PFSK-1 (cell line): Measurements from ENCODE around the gene TRPT1.

ENCODE experiments used
- FOXP2 ChIP-seq: optimal IDR thresholded peaks from 2 replicates; pipeline ENCODE3; 2011; ENCODE audit warnings: borderline replicate concordance, control low read depth, inconsistent platforms; ENCODE audit not compliant: insufficient read depth; ENCODE audit errors: extremely low read length, extremely low read depth
- POLR2AphosphoS5 ChIP-seq: IDR thresholded peaks from 2 replicates; pipeline ENCODE4 v1.6.1; 2012; ENCODE audit warnings: low read depth, mild to moderate bottlenecking, control low read depth, low read length, moderate library complexity
- SIN3A ChIP-seq: IDR thresholded peaks from 2 replicates; pipeline ENCODE4 v1.6.1; 2012; ENCODE audit warnings: mild to moderate bottlenecking, low read length, moderate library complexity, borderline replicate concordance; ENCODE audit not compliant: insufficient read depth
- TAF1 ChIP-seq: IDR thresholded peaks from 2 replicates; pipeline ENCODE4 v1.6.1; 2012; ENCODE audit warnings: low read length, control low read depth, borderline replicate concordance; ENCODE audit not compliant: insufficient read depth
- TF ChIP-seq, protein P1 (sequence below), 2 experiments: IDR thresholded peaks; 2 replicates each; pipeline versions ENCODE4 v1.6.1 to v1.8.0; 2011 to 2012; ENCODE audit warnings: low read depth in 2 of 2, low read length in 2 of 2, control low read depth in 1 of 2, inconsistent platforms in 1 of 2, mild to moderate bottlenecking in 1 of 2, moderate library complexity in 1 of 2; ENCODE audit not compliant: insufficient read depth in 1 of 2

TRPT1 gene

DNA sequence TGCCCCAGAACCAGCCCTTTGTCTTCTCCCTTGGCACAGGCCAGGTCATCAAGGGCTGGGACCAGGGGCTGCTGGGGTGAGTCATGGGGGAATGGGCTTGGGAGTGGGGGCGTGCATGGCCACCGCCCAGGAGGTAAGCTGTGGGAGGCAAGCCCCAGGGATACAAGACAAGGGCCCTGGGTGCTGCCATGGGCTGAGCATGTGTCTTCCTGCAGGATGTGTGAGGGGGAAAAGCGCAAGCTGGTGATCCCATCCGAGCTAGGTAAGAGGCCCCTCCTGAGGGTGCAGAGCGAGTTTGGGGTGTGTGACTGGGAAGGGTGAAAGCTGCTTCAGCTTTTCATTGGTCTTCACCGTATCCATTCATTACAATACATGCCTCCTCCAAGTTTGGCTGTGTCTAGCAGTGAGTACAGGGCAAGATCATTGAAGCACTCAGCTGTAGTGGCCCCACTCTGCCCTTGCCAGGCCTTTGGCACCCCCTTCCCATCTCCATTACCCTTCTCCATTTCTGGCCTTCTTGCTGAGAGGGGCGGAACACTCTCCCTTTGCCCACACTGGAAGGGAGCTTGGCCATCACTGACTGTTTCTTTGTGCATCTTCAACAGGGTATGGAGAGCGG is 17.4 kb upstream of the TRPT1 start:
- TF ChIP-seq POLR2AphosphoS5: peak; percentile 64
- TF ChIP-seq, protein P1, sequence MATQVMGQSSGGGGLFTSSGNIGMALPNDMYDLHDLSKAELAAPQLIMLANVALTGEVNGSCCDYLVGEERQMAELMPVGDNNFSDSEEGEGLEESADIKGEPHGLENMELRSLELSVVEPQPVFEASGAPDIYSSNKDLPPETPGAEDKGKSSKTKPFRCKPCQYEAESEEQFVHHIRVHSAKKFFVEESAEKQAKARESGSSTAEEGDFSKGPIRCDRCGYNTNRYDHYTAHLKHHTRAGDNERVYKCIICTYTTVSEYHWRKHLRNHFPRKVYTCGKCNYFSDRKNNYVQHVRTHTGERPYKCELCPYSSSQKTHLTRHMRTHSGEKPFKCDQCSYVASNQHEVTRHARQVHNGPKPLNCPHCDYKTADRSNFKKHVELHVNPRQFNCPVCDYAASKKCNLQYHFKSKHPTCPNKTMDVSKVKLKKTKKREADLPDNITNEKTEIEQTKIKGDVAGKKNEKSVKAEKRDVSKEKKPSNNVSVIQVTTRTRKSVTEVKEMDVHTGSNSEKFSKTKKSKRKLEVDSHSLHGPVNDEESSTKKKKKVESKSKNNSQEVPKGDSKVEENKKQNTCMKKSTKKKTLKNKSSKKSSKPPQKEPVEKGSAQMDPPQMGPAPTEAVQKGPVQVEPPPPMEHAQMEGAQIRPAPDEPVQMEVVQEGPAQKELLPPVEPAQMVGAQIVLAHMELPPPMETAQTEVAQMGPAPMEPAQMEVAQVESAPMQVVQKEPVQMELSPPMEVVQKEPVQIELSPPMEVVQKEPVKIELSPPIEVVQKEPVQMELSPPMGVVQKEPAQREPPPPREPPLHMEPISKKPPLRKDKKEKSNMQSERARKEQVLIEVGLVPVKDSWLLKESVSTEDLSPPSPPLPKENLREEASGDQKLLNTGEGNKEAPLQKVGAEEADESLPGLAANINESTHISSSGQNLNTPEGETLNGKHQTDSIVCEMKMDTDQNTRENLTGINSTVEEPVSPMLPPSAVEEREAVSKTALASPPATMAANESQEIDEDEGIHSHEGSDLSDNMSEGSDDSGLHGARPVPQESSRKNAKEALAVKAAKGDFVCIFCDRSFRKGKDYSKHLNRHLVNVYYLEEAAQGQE (IDR thresholded peaks at IDR 0.05; ENCODE audit: insufficient read depth in 1 of 2, low read depth in 2 of 2, low read length in 2 of 2): no peak

DNA sequence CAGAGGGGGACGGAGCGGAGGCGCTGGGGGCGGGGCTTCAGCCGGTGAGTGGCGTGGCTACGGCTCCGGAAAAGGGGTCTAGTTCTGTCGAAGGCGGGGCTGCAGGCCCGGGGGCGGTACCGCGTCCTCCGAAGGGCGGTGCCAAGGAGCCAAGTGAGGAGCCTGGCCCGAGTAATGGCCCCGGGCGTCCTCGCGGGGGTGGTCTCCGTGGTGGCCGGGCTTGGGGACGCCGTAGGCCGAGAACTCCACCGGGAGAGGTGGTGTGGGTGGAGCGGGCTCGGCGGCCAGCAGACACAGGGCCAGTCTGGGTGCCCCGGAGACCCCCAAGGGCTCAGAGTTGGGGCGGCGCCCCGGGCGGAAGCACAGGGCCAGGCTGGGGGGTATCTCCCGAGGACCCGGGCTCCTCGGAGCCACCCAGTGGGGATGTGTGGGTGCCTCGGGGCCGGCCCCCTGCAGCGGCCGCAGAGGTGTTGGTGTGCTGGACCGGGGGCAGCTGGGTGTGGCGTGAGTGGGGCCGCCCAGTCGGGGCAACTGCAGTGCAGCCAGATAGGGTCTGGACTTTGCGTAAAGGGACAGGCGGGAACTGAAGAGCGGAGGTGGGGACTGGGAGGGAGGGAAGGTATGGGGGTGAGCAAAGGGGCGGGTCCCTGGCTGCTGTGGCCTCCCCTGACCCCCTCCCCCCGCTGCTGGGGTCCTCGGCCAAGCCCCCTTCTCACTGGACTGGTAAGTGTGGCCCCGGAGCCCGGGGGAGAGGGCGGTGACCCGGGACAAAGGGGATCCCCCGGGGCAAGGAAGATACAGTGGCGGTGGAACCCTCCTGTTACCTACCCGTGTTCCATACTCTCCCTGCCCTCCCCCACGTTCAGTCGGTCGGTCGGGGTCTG is 15.7 kb upstream of the TRPT1 start:
- peak; percentile 43; the same call in 1 of the 2 replicates for TF ChIP-seq SIN3A
- TF ChIP-seq, protein P1 (IDR thresholded peaks at IDR 0.05; ENCODE audit: insufficient read depth in 1 of 2, low read depth in 2 of 2, low read length in 2 of 2): no peak
- peak; percentile 61; the same call in 1 of the 2 replicates for TF ChIP-seq POLR2AphosphoS5
- peak; percentile 65 for TF ChIP-seq TAF1

DNA sequence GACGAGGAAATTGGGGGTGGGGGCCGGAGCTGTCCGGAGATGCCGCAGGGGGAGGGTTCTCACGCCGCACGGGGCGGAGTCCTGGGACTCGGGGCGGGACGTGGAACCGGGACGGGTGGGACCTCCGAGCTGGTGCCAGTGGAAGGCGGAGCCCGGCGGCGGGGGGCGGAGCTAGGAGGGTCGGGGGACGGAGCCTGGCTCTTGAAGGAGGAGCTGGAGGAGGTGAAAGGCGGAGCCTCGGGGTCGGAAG is 15.2 kb upstream of the TRPT1 start:
- TF ChIP-seq TAF1 (no peak), FOXP2 (no peak), POLR2AphosphoS5 (no peak), SIN3A (no peak)
- TF ChIP-seq, protein P1 (IDR thresholded peaks at IDR 0.05; ENCODE audit: insufficient read depth in 1 of 2, low read depth in 2 of 2, low read length in 2 of 2): no peak

DNA sequence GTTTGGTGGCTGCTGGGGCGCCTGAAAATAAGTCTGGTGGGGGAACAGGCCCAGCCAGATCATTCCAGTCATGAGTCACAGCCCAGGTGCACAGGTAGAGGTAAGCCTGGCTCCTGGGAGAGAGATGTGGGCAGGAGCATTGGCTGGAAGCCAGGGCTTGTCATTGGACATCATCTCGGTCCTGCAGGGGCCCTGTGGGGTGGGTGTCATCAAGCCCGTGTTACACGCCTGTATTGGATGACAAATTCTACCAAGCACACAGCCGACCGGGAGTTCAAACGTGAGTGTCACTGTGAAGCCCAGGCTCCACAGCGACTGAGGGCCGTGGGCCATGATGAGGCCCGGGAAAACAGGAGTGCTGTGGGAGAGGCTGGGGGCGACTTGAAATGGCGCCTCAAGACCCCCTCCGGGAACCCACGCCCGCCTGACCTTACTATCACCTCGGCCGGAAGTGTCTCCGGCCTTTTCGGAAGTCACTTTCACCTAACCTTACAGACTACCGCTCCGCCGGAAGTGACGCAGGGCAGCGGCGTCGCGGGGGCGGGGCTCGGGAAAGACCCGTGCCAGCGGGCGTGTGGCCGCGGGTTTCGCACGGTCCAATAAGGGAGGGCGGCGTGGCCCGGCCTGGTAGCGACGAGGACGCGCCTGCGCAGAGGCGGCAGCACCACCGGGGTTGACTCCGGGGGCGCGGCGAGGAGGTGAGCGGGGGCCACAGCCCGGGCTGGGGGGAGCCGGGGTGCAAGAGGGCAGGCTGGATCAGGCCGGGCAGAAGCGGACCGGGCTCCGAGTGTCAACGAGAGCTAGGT is 14.7 kb upstream of the TRPT1 start, which contains the start of gene FKBP2:
FKBP2 (plus strand) TSS at position 661 of the 806 bp plus-strand sequence. CDS start 1,293 bp downstream, outside the sequence.
- TF ChIP-seq SIN3A: peak; percentile 48; the same call in 1 of the 2 replicates
- TF ChIP-seq TAF1: peak; percentile 83; the same call in 1 of the 2 replicates
- TF ChIP-seq POLR2AphosphoS5: peak; percentile 72
- TF ChIP-seq, protein P1 (IDR thresholded peaks at IDR 0.05; ENCODE audit: insufficient read depth in 1 of 2, low read depth in 2 of 2, low read length in 2 of 2): peak in 1 of 2 experiments; percentile 4; a peak in 1 of 4 replicates
- no peak for TF ChIP-seq FOXP2
